GM18858 (cell line): ENCODE results near the gene CADM1.

Source experiments
- ATAC-seq: cut with Tn5 transposase; IDR thresholded peaks from one replicate; pipeline ENCODE4 v1.9.1; 2021; ENCODE audit not compliant: unreplicated experiment

The CADM1 gene

DNA sequence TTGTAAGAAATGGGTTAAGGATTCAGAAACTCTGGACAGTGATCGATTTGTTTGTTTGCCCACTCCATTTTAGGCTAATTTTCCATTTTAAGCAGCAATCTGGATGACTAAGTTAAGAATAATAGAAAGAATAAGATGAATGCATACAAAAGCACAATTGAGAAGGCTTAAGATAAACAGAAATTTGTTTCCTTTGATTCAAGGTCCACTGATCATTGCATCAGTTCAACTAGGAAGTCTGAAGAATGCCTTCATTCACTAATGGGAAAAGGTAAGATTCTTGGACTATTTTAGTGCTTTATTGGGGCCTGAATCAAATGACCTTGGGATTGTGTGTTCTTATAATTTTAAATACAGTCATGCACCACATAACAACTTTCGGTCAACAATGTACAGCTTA is 140.8 kb downstream of the CADM1 start:
- no peak for ATAC-seq

DNA sequence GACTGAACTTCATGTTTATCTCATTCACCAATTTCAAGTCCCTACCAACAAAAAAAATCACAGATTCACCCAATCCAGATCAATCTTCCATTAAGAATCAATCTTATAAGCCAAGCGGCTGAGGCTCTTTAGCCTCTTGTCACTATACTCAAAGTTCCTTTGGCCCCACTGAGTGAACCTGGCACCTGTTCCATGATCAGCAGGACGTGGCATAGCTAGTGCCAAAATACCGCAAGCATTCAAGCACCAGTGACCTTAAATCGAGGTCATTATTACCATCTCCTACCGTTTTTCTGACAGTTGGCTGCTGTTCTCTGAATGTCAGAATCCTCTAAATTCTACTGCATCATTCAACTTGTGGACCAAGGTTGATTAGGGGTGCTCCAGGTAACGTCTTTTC is 141.2 kb downstream of the CADM1 start:
- ATAC-seq: no peak

DNA sequence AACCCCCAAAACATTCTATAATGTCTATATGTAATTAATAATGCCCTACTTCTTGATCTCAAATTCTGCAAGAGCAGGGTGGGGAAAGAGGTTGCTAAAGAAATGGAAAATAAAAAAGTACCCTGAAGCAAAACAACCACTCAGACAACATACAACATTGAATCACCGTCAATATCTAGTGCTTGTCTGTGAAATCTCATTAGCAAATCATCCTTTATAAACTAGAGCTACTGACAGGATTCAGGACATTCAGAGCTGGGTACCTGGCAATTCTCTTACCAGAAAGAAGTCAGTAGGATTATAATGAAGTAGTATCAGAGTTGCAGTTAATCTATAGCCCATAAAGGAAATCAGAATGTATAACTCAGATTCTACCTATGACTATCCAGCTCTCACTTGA is 143.2 kb downstream of the CADM1 start:
- ATAC-seq: no peak

DNA sequence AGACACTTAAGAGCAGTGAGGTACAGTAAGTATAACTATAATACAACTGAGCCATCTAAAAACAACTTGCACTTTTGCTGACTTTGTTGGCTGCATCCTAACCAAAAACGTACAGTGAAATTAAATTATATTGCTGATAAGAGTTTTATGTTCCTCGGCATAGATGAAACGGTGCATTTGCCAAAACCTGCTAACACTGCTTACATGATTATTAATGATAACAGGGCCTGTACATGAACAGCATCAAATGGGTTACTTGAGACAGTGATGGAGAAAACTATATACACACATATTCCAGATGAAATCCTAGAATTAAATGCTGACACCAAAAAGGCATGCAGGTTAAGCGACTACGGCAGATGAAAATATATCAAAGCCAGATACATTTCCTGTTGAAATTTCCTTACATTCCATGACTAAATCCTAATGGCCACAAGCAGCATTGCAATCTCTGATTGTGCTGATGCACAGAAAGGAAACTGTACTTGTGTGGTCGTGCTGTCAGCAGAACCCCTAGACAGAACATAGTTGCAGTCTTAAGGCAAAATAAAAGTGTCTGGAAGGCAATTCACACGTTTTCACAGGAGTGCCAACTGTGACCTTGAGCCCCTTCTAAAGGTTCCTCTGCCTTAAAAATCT is 143.9 kb downstream of the CADM1 start:
- ATAC-seq: no peak

DNA sequence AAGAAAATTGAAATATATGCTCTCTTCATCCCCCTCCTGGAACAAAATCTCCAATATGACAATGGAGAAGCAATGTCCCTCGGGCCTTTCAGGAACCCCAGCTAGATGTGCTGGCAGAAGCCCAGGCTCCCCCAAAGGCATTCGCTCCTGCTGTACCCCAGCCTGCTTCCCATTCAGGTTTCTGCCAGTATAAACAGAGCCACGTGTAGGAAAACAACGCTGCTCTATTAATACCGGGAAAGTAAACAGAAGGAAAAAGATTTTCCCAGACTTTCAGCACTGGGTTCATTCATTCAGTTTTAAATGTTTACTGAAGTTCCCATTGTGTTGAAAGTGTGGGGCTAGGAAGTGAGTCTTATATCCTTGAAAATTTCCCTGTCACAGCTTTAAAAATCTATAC is 147.1 kb downstream of the CADM1 start:
- ATAC-seq: no peak

DNA sequence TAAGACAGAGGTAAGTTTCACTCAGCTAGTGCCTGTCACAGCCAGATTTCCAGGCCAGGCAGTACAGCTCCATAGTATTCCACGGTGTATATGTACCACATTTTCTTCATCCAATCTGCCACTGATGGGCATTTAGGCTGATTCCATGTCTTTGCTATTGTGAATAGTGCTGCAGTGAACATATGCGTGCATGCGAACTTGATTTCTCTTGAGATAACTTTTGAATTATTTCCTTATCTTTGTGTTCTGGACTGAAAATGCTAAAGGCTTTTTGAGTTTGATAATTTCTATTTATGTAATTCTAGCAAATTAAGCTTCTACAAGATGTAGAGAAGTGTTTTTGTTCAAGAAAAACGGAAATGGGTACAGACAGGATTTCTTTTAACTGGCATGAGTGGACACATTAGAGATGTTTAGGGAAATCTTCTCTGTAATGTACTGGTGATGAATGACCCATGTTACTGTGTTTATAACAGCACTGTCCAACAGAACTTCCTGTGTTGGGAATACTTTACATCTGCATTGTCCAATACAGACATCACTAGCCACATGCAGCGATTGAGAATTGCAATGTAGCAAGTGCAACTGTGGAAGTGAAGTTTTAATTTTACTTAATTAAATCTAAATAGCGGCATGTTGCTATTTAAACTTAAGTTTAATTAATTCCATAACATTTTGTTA is 151.3 kb downstream of the CADM1 start:
- no peak for ATAC-seq

DNA sequence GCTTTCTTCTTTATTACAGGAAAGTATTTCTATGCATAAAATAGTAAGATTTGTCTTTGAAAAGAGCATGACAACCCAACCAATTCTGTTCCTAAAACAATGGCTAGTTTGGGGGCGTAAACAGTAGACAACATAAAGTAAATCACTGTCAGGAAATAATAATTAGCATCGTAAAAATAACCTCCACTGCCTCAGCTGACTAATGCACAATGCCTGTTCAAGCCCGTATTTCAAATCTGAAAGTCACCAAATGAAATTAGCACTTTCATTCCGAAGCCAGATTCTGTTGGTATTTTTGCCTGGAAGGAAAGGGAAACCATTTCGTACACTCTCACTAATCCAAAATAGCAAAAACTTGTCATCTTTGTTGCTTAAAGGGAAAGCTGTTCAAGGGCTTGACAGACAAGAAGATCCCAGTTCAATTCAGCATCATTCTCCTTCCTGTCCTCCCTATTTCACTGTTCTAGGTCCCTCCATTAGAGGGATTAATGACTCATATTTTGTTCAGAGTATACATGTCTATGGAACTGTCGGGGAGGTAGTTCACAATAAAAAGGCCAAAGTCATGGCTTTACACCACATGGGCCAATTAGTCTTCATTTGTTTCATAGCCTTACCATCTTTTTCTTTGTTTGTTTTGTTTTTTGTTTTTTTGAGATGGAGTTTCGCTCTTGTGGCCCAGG is 154.7 kb downstream of the CADM1 start:
- no peak for ATAC-seq

DNA sequence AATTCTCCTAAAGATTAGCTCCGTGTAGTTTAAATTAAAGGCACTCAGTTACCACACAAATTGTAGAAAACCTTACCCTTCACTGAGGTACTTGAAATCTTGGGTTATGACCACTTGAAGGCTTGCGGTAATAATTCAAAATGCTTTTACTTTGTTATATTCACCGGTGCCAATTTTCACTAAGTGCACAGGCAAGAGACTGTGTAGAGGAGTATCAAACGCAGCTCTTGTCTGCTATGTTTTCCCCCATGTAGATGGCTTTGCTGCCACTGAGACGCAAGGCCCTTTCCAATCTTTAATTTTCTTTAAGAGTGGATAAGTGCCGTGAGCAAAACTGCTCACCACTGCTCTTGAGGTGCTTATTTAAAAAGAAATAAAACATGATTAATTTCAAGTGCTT is 155.8 kb downstream of the CADM1 start:
- no peak for ATAC-seq

DNA sequence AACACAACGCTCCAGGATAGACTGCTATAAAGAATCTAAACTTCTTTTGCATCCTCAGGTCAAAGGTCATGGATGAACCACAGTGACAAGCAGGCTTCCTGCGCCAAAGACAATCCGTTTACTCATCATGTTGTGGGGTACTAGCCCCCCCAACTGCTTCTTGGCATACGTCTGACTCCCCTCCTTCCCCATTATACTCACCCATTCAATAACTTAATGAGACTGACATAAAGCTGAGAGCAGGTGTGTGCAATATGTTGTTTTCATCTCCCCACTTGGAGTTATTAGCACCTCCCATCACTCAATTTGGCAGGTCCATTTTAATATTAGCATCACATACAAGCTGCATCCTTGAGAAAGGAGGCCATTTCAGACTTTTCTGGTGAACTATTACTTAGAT is 157.1 kb downstream of the CADM1 start:
- ATAC-seq: no peak

DNA sequence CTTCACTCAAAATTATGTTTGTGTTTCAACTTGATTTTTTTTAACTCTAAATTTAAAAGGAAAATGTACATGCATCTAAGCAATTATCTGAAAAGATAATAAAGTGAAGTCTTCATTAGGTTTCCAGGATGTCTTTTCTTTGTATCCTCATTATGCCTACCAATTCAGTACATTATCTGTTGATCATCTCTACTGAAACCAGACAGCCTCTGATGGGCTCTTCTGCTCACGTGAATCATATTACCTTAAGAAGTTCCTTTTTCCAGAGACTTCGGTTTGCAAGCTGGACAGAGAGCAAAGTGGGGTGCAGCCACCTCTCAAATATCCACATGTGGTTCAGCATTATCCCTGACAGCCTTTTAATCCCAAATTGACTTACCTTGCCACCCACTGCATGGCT is 158.4 kb downstream of the CADM1 start:
- no peak for ATAC-seq

DNA sequence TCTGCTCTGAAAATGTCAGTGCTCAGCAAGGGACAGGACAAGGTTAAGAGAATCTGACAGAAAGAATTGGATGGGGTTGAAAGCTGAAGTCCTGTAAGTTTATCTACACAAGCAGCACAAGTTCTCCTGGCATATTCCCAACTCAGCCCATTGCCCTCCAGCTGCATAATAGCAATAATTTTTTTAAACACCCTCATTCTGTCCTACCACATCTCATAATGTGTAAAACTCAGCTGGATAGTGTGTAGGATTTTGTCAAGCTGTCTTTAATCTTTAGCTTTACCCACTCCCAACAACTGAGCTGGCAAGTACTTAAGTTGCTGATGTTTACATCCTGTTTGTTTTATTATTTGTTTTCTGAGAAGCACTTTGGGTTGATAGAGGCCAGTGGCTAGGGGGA is 158.9 kb downstream of the CADM1 start:
- no peak for ATAC-seq

DNA sequence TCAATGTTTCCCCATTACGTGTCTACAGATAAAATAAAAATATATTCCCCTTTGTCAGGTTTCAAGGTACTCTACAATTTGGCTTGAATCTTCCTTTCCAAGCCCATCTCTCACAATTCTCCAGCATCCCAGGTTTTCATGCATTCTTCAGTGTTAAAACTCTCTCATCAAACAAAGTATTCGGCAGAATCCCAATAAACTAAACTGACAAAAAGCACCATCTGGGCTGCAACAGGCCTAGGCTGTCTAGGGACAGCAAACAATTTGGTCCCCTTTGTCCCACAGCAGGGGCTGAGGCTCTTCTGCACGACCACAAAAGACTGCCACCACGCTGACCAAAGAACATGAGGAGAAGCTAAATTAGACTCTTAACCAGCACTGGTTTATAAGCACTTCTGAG is 159.4 kb downstream of the CADM1 start:
- ATAC-seq: no peak

DNA sequence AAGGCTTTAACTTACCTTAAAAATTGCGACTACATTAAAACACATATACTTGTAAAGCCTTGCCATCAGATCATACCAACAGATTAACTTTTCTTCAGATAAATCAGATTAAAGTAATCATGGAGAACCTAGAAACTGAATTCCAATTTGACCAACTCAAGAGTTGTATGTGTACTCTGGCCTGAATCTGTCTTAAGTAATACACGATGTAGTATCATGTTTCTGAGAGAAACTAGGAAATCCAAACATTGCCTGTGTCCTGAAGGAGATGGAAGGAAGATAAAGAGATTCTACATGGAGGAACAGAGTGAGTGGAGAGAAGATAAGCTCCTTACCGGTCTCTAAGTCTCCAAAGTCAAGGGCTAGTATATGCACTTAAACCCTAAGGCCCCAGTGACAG is 162.1 kb downstream of the CADM1 start:
- no peak for ATAC-seq

DNA sequence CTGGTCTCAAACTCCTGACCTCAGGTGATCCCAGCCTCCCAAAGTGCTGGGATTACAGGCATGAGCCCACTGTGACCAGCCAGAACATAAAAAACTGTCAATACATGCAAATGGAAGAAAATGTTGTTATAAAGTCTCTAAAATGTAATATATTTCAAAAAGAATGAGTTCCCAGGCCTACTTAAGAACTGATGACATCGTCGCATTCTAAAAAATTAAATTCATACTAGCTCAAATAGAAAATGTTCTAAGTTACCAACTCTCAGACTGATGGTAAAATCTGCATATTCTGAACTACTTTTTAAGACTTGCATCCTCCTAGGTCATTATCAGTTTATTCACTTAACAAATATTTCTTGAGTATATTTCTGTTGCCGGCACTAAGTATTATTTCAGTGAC is 163.3 kb downstream of the CADM1 start:
- ATAC-seq: no peak

DNA sequence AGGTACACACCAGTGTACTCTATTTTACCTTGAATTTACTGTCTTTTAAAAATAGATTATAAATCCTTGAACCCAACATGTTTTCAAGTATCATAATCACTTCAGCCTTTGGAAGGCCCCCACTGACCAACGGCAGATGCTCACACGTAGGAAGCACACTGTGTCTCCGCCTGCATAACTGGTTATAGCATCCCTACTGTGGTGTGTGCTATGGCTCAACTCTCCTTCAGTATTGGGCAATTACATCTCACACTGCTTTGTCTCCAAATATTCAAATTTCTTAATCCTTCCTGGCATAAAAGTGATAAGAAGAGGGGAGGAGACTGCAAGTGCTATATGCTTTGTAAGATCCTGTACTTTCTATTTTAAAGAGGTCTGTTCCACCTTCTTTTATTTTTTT is 165.7 kb downstream of the CADM1 start:
- no peak for ATAC-seq

DNA sequence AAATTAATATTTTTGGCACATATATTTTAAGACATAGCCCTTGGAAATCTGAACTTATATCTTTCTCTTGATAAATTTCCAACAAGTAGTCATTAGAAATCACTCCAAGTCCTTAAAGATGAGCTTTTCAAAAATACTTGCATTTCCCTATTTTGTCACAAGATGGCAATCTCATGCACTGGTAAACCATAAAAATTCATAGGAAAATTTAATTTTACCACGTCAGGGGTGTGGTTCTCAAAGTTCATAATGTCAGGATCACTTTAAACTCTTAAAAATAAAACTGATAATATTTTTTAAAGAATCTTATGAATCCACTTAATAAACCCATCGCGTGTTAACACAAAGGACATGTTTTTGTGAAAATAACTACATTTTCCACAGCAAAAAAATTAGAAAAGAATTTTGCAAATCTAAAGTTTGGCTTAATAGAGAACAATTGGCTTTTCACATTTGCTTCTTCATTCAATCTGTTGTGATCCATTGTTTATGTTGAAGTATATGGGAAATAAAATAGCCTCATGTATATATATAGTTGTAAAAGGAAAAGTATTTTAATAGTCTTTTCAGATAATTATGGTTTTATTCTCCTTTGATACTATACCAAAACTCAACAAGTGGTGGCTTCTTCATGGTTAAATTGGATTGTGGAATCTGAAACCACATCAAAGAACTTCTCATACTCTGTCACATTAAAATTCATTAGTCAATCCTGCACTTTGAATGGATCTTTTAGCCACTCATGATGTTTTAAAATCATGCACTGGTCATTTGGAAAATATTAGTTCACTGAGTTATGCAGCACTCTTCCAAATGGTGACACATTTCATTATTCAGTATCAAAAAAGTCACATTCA is 169.1 kb downstream of the CADM1 start:
- ATAC-seq: no peak

DNA sequence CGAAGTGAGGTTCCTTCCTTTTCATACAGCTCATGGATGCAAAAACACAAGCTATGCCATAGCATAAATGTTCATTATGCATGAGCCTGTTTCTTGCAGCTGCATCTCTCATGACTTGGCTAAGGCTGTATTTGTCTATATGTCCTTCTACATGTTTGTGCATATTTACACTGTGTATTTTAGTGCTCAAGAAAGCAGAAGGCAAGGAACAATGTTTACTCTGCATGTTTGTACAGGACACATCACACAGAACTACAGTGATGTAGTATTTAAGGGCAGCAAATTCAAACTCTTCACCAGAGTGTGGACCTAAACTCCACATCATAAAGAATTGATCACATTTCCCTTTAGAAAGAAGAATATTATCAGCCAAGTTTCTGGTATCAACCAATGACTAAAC is 170.3 kb downstream of the CADM1 start:
- no peak for ATAC-seq

DNA sequence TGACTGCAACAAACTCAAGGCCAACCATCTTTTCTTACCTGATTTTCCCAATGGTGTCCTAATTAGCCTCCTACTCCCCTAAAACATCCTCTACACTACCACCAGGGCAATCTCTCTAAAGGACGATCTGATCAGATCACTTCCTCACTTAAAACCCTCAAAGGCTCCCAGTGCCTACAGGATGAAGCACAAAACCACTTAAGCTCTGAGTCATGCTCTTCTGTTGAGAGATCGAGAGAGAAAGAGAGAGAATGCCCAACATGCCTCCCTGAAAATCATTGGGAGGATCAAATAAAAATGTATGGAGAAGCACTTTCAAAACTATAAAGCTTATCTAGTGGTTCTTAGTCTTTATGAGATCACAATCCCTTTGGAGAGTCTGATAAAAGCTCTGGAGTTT is 171.1 kb downstream of the CADM1 start:
- no peak for ATAC-seq

DNA sequence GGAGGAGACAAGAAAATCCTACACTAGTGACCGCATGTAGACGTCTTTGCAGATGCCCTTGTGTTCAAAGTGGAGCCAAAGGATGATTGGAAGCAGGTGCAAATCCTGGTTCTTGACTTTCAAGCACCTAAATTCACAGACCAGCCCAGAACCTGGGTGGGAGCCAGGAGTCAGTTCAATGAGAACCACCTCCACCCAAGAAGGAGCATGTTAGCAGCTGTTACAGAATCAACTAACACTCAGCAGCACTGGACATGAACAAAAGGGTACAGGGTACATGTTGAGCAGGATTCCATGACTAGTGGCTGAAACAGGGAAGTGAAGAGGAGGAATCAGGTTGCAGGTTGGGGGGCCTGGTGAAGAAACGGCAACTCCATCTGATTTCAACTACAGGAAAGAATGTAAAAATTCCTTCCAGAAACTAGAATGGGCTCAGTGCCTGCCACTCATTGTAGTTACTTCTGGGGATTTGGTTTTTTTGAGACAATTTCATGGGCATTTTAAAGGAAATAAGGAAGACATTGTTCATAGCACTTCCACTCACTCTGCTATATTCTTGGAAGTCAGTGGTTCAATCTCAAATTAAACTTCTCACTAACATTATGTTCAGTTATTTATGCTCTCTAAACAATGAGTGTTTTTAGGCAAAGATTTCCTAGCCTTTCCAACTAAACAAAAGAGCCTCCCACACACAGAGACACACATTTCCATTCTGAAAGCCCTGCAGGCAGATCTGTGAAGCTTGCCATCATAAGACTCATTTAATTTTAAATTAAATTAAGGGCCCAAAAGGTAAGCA is 173.3 kb downstream of the CADM1 start:
- ATAC-seq: no peak

DNA sequence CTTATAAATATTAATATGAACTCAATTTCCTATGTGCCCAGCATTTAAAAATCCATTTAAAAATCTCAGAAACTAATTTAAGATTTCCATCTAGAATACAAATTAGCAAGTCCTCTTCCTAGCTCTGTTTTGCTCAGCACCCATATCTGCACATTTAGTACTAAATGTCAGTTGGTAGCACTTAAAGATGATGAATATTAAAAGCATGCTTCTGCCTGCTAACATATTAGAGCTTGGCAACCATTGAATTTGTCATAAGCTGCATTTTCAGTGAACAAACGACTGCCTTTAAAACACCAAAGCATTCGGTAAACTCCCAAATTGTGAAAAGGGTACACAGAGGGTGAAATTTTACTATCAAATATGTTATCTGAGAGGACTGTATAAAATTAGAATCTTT is 177.7 kb downstream of the CADM1 start:
- no peak for ATAC-seq

DNA sequence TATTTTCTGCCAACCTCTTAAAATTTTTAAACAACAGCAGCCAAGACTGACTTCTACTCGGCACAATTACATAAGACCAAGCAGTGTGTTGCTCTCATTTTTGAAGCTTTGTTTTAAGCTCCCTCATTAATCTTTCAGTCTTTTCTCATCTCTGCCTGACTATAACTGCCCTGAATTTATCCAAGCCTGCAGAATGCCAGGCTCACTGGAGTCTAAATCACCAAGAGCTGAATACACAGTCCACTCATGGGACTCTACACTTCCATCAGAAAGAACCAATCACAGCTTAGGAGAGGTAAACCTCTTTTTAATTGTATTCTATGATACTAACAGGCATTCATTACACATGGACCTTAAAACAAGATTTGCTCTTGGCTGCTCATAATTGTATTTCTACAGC is 178.7 kb downstream of the CADM1 start:
- ATAC-seq: no peak
